ENCODE data around the gene NPFF. TPM values are rescaled to one million over a fixed set of nuclear protein-coding genes. Genes with fewer than 3 reads are reported as not detected.

Gene NPFF
- total RNA-seq, 1 donor: not detected

- Histone ChIP-seq H3K27ac (ENCODE audit: low read depth, low read length) (no peak overlapping the region), H3K27me3 (ENCODE audit: insufficient read depth, low read length) (no peaks in the 10 kb centered on the region), H3K79me2 (ENCODE audit: insufficient read depth, low read length) (no peaks in the 10 kb centered on the region), H4K20me1 (ENCODE audit: insufficient read depth, low read length) (no peaks in the 10 kb centered on the region), H3K9me3 (ENCODE audit: low read depth, low read length) (no peaks in the 10 kb centered on the region), H3K4me3 (ENCODE audit: insufficient read depth, low read length) (no peak overlapping the region), H3K4me2 (ENCODE audit: insufficient read depth, low read length) (no peak overlapping the region), H3K4me1 (ENCODE audit: insufficient read depth, low read length) (peaks cover 5% of the 10 kb centered on the region), H3K36me3 (ENCODE audit: insufficient read depth, low read length) (peaks cover 73% of the 10 kb centered on the region), H2AFZ (ENCODE audit: low read length) (no peak overlapping the region)
- TF ChIP-seq, protein P1, sequence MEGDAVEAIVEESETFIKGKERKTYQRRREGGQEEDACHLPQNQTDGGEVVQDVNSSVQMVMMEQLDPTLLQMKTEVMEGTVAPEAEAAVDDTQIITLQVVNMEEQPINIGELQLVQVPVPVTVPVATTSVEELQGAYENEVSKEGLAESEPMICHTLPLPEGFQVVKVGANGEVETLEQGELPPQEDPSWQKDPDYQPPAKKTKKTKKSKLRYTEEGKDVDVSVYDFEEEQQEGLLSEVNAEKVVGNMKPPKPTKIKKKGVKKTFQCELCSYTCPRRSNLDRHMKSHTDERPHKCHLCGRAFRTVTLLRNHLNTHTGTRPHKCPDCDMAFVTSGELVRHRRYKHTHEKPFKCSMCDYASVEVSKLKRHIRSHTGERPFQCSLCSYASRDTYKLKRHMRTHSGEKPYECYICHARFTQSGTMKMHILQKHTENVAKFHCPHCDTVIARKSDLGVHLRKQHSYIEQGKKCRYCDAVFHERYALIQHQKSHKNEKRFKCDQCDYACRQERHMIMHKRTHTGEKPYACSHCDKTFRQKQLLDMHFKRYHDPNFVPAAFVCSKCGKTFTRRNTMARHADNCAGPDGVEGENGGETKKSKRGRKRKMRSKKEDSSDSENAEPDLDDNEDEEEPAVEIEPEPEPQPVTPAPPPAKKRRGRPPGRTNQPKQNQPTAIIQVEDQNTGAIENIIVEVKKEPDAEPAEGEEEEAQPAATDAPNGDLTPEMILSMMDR (IDR thresholded peaks at IDR 0.05; ENCODE audit: extremely low read depth, low read depth, low read length): no peak
- DNase-seq (ENCODE audit: insufficient read length, low spot score, missing footprints): peak; percentile 15
Observed at GRCh38 chr12:53532021-53532420, 24.7 kb upstream of the NPFF start.

- no peak overlapping the region for H2AFZ ChIP-seq (ENCODE audit: low read length)
Observed at GRCh38 chr12:53530920-53531319, 23.6 kb upstream of the NPFF start.

DNA sequence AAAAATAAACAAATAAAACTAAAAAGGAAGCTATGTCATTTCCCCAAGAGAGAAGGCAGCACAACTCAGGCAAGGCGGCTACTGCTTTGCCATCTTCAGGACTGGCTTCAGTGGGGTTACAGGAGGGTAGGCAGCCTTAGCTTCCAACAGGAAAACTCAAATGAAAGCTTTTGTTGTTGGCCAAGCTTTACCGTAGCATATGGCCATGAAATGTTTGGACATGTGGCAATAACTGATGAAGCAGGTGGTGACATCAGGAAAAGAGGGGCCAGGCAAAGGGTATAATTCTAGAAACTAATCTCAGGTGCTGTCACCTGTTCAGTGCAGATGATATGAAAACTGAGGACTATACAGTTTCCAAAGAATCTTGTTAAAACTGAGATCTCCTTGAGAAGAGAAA lies 22.8 kb upstream of the NPFF start:
- Histone ChIP-seq H3K36me3 (ENCODE audit: insufficient read depth, low read length) (peaks cover 66% of the 10 kb centered on the region), H3K4me2 (ENCODE audit: insufficient read depth, low read length) (no peak overlapping the region), H2AFZ (ENCODE audit: low read length) (no peak overlapping the region), H3K9me3 (ENCODE audit: low read depth, low read length) (no peaks in the 10 kb centered on the region), H4K20me1 (ENCODE audit: insufficient read depth, low read length) (no peaks in the 10 kb centered on the region), H3K4me3 (ENCODE audit: insufficient read depth, low read length) (no peak overlapping the region), H3K4me1 (ENCODE audit: insufficient read depth, low read length) (peaks cover 5% of the 10 kb centered on the region), H3K27ac (ENCODE audit: low read depth, low read length) (no peak overlapping the region), H3K27me3 (ENCODE audit: insufficient read depth, low read length) (no peaks in the 10 kb centered on the region), H3K79me2 (ENCODE audit: insufficient read depth, low read length) (no peaks in the 10 kb centered on the region)
- TF ChIP-seq, protein P1 (IDR thresholded peaks at IDR 0.05; ENCODE audit: extremely low read depth, low read depth, low read length): no peak
- no peak for DNase-seq (ENCODE audit: insufficient read length, low spot score, missing footprints)

More at GRCh38 chr12:53530920-53531319, 23.6 kb upstream of the NPFF start:
- Histone ChIP-seq H3K27me3 (ENCODE audit: insufficient read depth, low read length) (no peaks in the 10 kb centered on the region), H3K9me3 (ENCODE audit: low read depth, low read length) (no peaks in the 10 kb centered on the region), H4K20me1 (ENCODE audit: insufficient read depth, low read length) (no peaks in the 10 kb centered on the region), H3K4me2 (ENCODE audit: insufficient read depth, low read length) (no peak overlapping the region), H3K79me2 (ENCODE audit: insufficient read depth, low read length) (no peaks in the 10 kb centered on the region), H3K36me3 (ENCODE audit: insufficient read depth, low read length) (peaks cover 71% of the 10 kb centered on the region), H3K27ac (ENCODE audit: low read depth, low read length) (no peak overlapping the region), H3K4me3 (ENCODE audit: insufficient read depth, low read length) (no peak overlapping the region), H3K4me1 (ENCODE audit: insufficient read depth, low read length) (peaks cover 5% of the 10 kb centered on the region)
- TF ChIP-seq, protein P1 (IDR thresholded peaks at IDR 0.05; ENCODE audit: extremely low read depth, low read depth, low read length): no peak
- peak; percentile 82 for DNase-seq (ENCODE audit: insufficient read length, low spot score, missing footprints)

- Histone ChIP-seq H3K4me1 (ENCODE audit: insufficient read depth, low read length) (no peaks in the 10 kb centered on the region), H3K36me3 (ENCODE audit: insufficient read depth, low read length) (peaks cover 60% of the 10 kb centered on the region), H3K79me2 (ENCODE audit: insufficient read depth, low read length) (no peaks in the 10 kb centered on the region), H3K4me3 (ENCODE audit: insufficient read depth, low read length) (no peak overlapping the region), H3K9me3 (ENCODE audit: low read depth, low read length) (no peaks in the 10 kb centered on the region), H2AFZ (ENCODE audit: low read length) (no peak overlapping the region), H3K27me3 (ENCODE audit: insufficient read depth, low read length) (no peaks in the 10 kb centered on the region), H4K20me1 (ENCODE audit: insufficient read depth, low read length) (no peaks in the 10 kb centered on the region), H3K27ac (ENCODE audit: low read depth, low read length) (no peak overlapping the region), H3K4me2 (ENCODE audit: insufficient read depth, low read length) (no peak overlapping the region)
- no peak for DNase-seq (ENCODE audit: insufficient read length, low spot score, missing footprints)
- TF ChIP-seq, protein P1 (IDR thresholded peaks at IDR 0.05; ENCODE audit: extremely low read depth, low read depth, low read length): no peak
Observed at GRCh38 chr12:53524476-53524875, 17.2 kb upstream of the NPFF start.
